H9 (cell line): Measurements from ENCODE around the gene SMDT1. TPM values are rescaled to one million over a fixed set of nuclear protein-coding genes. Genes with fewer than 3 reads are reported as not detected.

Source experiments
- DNase-seq: peaks from one replicate; pipeline ENCODE4 v3.0.0-alpha.2; 2017
- H2AFZ ChIP-seq: one replicate; pipeline ENCODE4 v1.6.1; 2013; ENCODE audit warnings: mild to moderate bottlenecking, low read length, control low read depth, moderate library complexity
- H2AK5ac ChIP-seq: 2 replicates; pipeline ENCODE4 v1.6.1; 2013; ENCODE audit warnings: low read length, control low read depth, mixed read lengths; ENCODE audit not compliant: insufficient read length
- H2BK120ac ChIP-seq: one replicate; pipeline ENCODE4 v1.6.1; 2013; ENCODE audit warnings: low read depth, mild to moderate bottlenecking, low read length, control low read depth, inconsistent platforms; ENCODE audit not compliant: poor library complexity, severe bottlenecking
- H2BK12ac ChIP-seq: 2 replicates; pipeline ENCODE4 v1.6.1; 2013; ENCODE audit warnings: low read length, control low read depth, mixed read lengths, low read depth; ENCODE audit not compliant: insufficient read length
- H2BK15ac ChIP-seq: 2 replicates; pipeline ENCODE4 v1.6.1; 2013; ENCODE audit warnings: low read depth, low read length, control low read depth
- H2BK20ac ChIP-seq: one replicate; pipeline ENCODE4 v1.6.1; 2013; ENCODE audit warnings: low read depth, mild to moderate bottlenecking, low read length, control low read depth, inconsistent platforms; ENCODE audit not compliant: poor library complexity, severe bottlenecking
- H2BK5ac ChIP-seq: 2 replicates; pipeline ENCODE4 v1.6.1; 2013; ENCODE audit warnings: low read length, control low read depth, mixed read lengths; ENCODE audit not compliant: insufficient read length
- H3K14ac ChIP-seq: 2 replicates; pipeline ENCODE4 v1.6.1; 2013; ENCODE audit warnings: low read length, control low read depth; ENCODE audit not compliant: insufficient read depth
- H3K18ac ChIP-seq: 2 replicates; pipeline ENCODE4 v1.6.1; 2013; ENCODE audit warnings: low read depth, mild to moderate bottlenecking, mixed read lengths, low read length, control low read depth; ENCODE audit not compliant: insufficient read length
- H3K23ac ChIP-seq: 2 replicates; pipeline ENCODE4 v1.6.1; 2013; ENCODE audit warnings: low read length, control low read depth, mixed read lengths, low read depth; ENCODE audit not compliant: insufficient read length
- H3K23me2 ChIP-seq: 2 replicates; pipeline ENCODE4 v1.6.1; 2013; ENCODE audit warnings: low read depth, mild to moderate bottlenecking, mixed read lengths, low read length, control low read depth; ENCODE audit not compliant: insufficient read length, poor library complexity, severe bottlenecking
- H3K27ac ChIP-seq: 2 replicates; pipeline ENCODE4 v1.5.1; 2013; ENCODE audit warnings: low read length, control low read depth, mixed read lengths, low read depth; ENCODE audit not compliant: insufficient read length
- H3K27me3 ChIP-seq: 2 replicates; pipeline ENCODE4 v1.6.1; 2013; ENCODE audit warnings: low read length, control low read depth, inconsistent platforms; ENCODE audit not compliant: insufficient read depth
- H3K4ac ChIP-seq: 2 replicates; pipeline ENCODE4 v1.6.1; 2013; ENCODE audit warnings: low read depth, mild to moderate bottlenecking, control low read depth, inconsistent platforms, low read length, moderate library complexity
- H3K4me1 ChIP-seq: 2 replicates; pipeline ENCODE4 v1.6.1; 2013; ENCODE audit warnings: low read length, control low read depth, inconsistent platforms; ENCODE audit not compliant: insufficient read depth
- H3K4me2 ChIP-seq: 2 replicates; pipeline ENCODE4 v1.6.1; 2013; ENCODE audit warnings: low read length, control low read depth, mixed read lengths; ENCODE audit not compliant: insufficient read length, insufficient read depth
- H3K56ac ChIP-seq: 2 replicates; pipeline ENCODE4 v1.6.1; 2013; ENCODE audit warnings: low read depth, mild to moderate bottlenecking, mixed read lengths, low read length, control low read depth; ENCODE audit not compliant: insufficient read length
- H3K79me1 ChIP-seq: 2 replicates; pipeline ENCODE4 v1.6.1; 2013; ENCODE audit warnings: low read depth, mild to moderate bottlenecking, moderate library complexity, low read length, control low read depth, inconsistent platforms; ENCODE audit not compliant: insufficient read depth, poor library complexity, severe bottlenecking
- H3K79me2 ChIP-seq: 2 replicates; pipeline ENCODE4 v1.6.1; 2013; ENCODE audit warnings: low read length, control low read depth, inconsistent platforms; ENCODE audit not compliant: insufficient read depth
- H3K9ac ChIP-seq: 2 replicates; pipeline ENCODE4 v1.6.1; 2013; ENCODE audit warnings: low read length, control low read depth, mixed read lengths; ENCODE audit not compliant: insufficient read length; ENCODE audit errors: extremely low read depth
- H3K9me3 ChIP-seq: one replicate; pipeline ENCODE4 v1.6.1; 2013; ENCODE audit warnings: low read depth, low read length, inconsistent platforms; ENCODE audit not compliant: control insufficient read depth
- H3T11ph ChIP-seq: one replicate; pipeline ENCODE4 v1.6.1; 2013; ENCODE audit warnings: mild to moderate bottlenecking, low read length, control low read depth, inconsistent platforms
- H4K20me1 ChIP-seq: one replicate; pipeline ENCODE4 v1.6.1; 2013; ENCODE audit not compliant: control insufficient read depth, insufficient read length, insufficient read depth
- H4K5ac ChIP-seq: 2 replicates; pipeline ENCODE4 v1.6.1; 2013; ENCODE audit warnings: low read depth, mild to moderate bottlenecking, mixed read lengths, low read length, control low read depth; ENCODE audit not compliant: insufficient read length
- H4K8ac ChIP-seq: replicated peaks from 2 replicates; pipeline ENCODE4 v1.6.1; 2013; ENCODE audit warnings: low read length, control low read depth, mixed read lengths, low read depth; ENCODE audit not compliant: insufficient read length
- H4K91ac ChIP-seq: 2 replicates; pipeline ENCODE4 v1.6.1; 2013; ENCODE audit warnings: low read depth, mild to moderate bottlenecking, moderate library complexity, mixed read lengths, low read length, control low read depth; ENCODE audit not compliant: insufficient read length
- H3K27ac Mint-ChIP-seq, 3 experiments: 2 replicates in 2 of 3; 3 replicates in 1 of 3; pipeline ENCODE4 v1.8.0; 2020 to 2021; ENCODE audit warnings: mixed read lengths in 3 of 3, mild to moderate bottlenecking in 1 of 3, moderate library complexity in 1 of 3
- H3K27me3 Mint-ChIP-seq: 2 replicates; pipeline ENCODE4 v1.8.0; 2021; ENCODE audit warnings: low read depth, mild to moderate bottlenecking, moderate library complexity, mixed read lengths
- H3K36me3 Mint-ChIP-seq, 3 experiments: 2 replicates in 2 of 3; 3 replicates in 1 of 3; pipeline ENCODE4 v1.8.0; 2020 to 2021; ENCODE audit warnings: low read depth in 3 of 3, mixed read lengths in 3 of 3; ENCODE audit not compliant: insufficient read depth in 1 of 3
- H3K4me1 Mint-ChIP-seq, 2 experiments: 2 replicates each; pipeline ENCODE4 v1.8.0; 2020; ENCODE audit warnings: mixed read lengths in 2 of 2
- H3K4me3 Mint-ChIP-seq, 2 experiments: 2 replicates in 1 of 2; 3 replicates in 1 of 2; pipeline ENCODE4 v1.8.0; 2020 to 2021; ENCODE audit warnings: mild to moderate bottlenecking in 2 of 2, mixed read lengths in 2 of 2, moderate library complexity in 1 of 2
- H3K9me3 Mint-ChIP-seq, 2 experiments: 2 replicates in 1 of 2; 3 replicates in 1 of 2; pipeline ENCODE4 v1.8.0; 2020; ENCODE audit warnings: mild to moderate bottlenecking in 2 of 2, mixed read lengths in 2 of 2, moderate library complexity in 1 of 2
- CTCF ChIP-seq: fragments of 200-600 bp; sonication (generic); conservative IDR thresholded peaks from 3 replicates; pipeline ENCODE4 v1.8.0; 2021; ENCODE audit warnings: antibody characterized with exemption, mild to moderate bottlenecking
- WGBS: extraction: QIAGEN DNeasy Blood & Tissue Kit; methylation state at CpG from one replicate; pipeline ENCODE4 v1.1.7; 2013; ENCODE audit warnings: missing lambda C conversion rate, low lambda C conversion rate, mixed read lengths; ENCODE audit not compliant: insufficient read length; ENCODE audit errors: extremely low coverage; 5-methylcytosine and 5-hydroxymethylcytosine counted together
- total RNA-seq: library from RNA; stranded (reverse); gene quantifications from 2 replicates; pipeline ENCODE4 v1.2.1, GENCODE V29; 2021

Gene SMDT1
- total RNA-seq, 1 experiment from 2014 or later = 45.0 TPM

DNA sequence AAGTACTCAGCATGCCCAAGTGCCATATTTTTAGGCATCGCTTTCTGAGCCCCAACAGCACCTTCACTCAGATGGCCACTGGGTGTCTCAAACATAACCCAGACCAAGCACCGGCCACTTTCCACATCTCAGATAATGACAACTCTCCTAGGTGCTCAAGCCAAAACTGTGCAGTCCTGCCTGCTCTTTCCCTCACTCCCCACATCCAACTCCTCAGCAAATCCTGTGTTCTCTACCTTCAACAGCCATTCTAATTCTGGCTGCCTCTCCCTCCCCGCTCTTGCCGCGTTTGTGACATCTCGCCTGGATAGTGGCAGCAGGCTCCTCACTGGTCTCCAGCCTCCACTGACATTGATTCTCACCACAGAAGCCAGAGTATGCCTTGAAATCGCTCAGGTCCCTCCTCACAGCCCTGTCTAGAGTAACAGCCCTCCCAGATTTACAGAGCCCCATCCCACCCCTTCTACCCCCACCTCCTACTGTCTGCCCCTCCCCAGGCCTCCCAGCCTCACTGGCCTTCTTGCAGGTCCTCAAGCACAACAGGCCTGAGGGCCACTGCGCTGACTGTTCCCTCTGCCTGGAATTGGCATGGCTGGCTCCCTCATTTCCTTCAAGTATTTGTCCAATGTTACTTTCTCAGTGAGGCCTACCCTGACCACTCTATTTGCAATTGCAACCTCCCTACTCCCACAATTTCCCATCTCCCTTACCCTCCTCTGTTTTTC, 6.7 kb upstream of the SMDT1 start:
- H3K56ac ChIP-seq = no peak overlapping the region
- 0 out of 3 replicates have a peak, but pooled peaks have one; percentile 19 for TF ChIP-seq CTCF
- no peak overlapping the region for H2BK20ac ChIP-seq
- peaks cover 6% of the 10 kb centered on the region for H3K27me3 Mint-ChIP-seq
- H3K4me2 ChIP-seq = no peak overlapping the region
- no peak overlapping the region for H2AK5ac ChIP-seq
- H3K79me1 ChIP-seq = no peaks in the 10 kb centered on the region
- no peak overlapping the region for H4K91ac ChIP-seq
- peaks cover 8% of the 10 kb centered on the region for H3K23me2 ChIP-seq
- no peaks in the 10 kb centered on the region for H4K20me1 ChIP-seq
- H2BK15ac ChIP-seq = no peak overlapping the region
- H3K27ac Mint-ChIP-seq = peak overlapping the region in 1 of 3 experiments; percentile 10; a peak in 2 of 7 replicates
- no peaks in the 10 kb centered on the region for H3K79me2 ChIP-seq
- no peak overlapping the region for H3K9ac ChIP-seq
- no peak overlapping the region for H3K18ac ChIP-seq
- no peaks in the 10 kb centered on the region for H3K4me1 ChIP-seq
- H2BK5ac ChIP-seq = no peak overlapping the region
- H3K14ac ChIP-seq = no peak overlapping the region
- H3T11ph ChIP-seq = no peak overlapping the region
- H2BK120ac ChIP-seq = no peak overlapping the region
- H3K4ac ChIP-seq = no peak overlapping the region
- no peak for DNase-seq
- no peak overlapping the region for H4K5ac ChIP-seq
- no peak overlapping the region for H3K27ac ChIP-seq
- H3K23ac ChIP-seq = no peak overlapping the region
- no peak overlapping the region for H2BK12ac ChIP-seq
- H3K9me3 Mint-ChIP-seq = no peaks in the 10 kb centered on the region; a peak in 1 of 5 replicates
- H3K27me3 ChIP-seq = no peaks in the 10 kb centered on the region
- no peaks in the 10 kb centered on the region for H3K9me3 ChIP-seq
- WGBS = no CpG with 5 or more reads among the region's 8 CpGs
- no peak overlapping the region for H4K8ac ChIP-seq
- H3K4me1 Mint-ChIP-seq = peaks cover 20 to 23% of the 10 kb centered on the region in 2 experiments
- H3K36me3 Mint-ChIP-seq = peaks cover 3 to 6% (median 5%) of the 10 kb centered on the region in 3 experiments; a peak in 4 of 7 replicates
- no peak overlapping the region for H2AFZ ChIP-seq
- H3K4me3 Mint-ChIP-seq = 0 out of 5 replicates have a peak overlapping the region, but pooled peaks of 1 of the 2 experiments have one; percentile 16
